ENCODE data around the gene RWDD4. TPM values are rescaled to one million over a fixed set of nuclear protein-coding genes. Genes with fewer than 3 reads are reported as not detected.

RWDD4 gene
- total and polyA plus RNA-seq, 9 of the 15 experiments (the other 6 are each of a cell fraction or from before 2014, with no cell fraction given): 8.4 to 32.5 (median 24.2) TPM

DNA sequence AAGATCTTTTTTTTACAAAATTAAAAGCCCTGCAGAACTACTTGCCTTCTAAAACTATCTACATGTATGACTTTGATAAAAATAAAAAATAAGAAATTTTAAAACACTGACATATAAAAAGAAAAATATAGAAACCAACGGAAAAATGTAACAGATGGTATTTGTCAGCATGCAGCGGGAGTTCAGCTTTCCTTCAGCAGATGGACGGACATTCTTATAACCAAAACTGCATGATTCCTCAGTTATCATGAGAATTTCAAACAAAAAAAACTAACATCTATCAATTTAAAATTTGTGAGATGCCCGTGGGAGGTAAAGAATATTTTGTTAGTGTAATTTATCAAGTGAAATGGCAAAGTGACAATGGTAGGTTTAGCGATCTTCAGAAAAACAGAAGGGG lies 23.2 kb downstream of the RWDD4 start:
- no peak overlapping the region for H2AFZ ChIP-seq (ENCODE audit: low read depth, low read length)
- FAIRE-seq: no peak
- H4K20me1 ChIP-seq (replicated peaks; ENCODE audit: control insufficient read depth, insufficient read depth, low read length): no peaks in the 10 kb centered on the region
- in situ Hi-C loops (cut with MboI) (no loop called here), intact Hi-C loops (cut with micrococcal nuclease) (no loop called here)
- H3K4me3 ChIP-seq: no peak overlapping the region
- peaks cover 5 to 6% of the 10 kb centered on the region in 2 experiments; a peak in 3 of 5 replicates for H3K4me1 ChIP-seq (replicated peaks in 1 of 2; ENCODE audit: control insufficient read depth in 2 of 2, insufficient read depth in 2 of 2, low read length in 2 of 2)
- H3K27ac ChIP-seq (ENCODE audit: extremely low read depth, low read depth, low read length): no peak overlapping the region
- 56% methylated on average over 5 of the region's 5 CpGs for WGBS (ENCODE audit: insufficient coverage, low coverage, missing lambda C conversion rate)
- no TSS peak for BruUV-seq (replicated peaks)
- H3K4me2 ChIP-seq (ENCODE audit: insufficient read depth, low read length): no peak overlapping the region
- POLR2A ChIA-PET: no interaction called here
- no peak for ATAC-seq
- no peak overlapping the region for H3K9ac ChIP-seq (ENCODE audit: insufficient read depth in 1 of 2, low read depth in 2 of 2, low read length in 2 of 2)
- DNase-seq (ENCODE audit: extremely low read depth in 1 of 4, low spot score in 3 of 4): no peak
- no peaks in the 10 kb centered on the region for H3K79me2 ChIP-seq (ENCODE audit: control insufficient read depth, insufficient read depth, low read length)
- no peaks in the 10 kb centered on the region for H3K27me3 ChIP-seq (ENCODE audit: control insufficient read depth in 2 of 2, insufficient read depth in 2 of 2, low read length in 2 of 2)
- no peaks in the 10 kb centered on the region for H3K9me3 ChIP-seq (replicated peaks; ENCODE audit: control insufficient read depth, insufficient read depth, low read depth, low read length)
- H3K36me3 ChIP-seq (ENCODE audit: control insufficient read depth, insufficient read depth, low read length): no peaks in the 10 kb centered on the region
- H3K9me1 ChIP-seq (ENCODE audit: control insufficient read depth, insufficient read depth, low read length): peaks cover 4% of the 10 kb centered on the region
- CTCF ChIA-PET (ENCODE audit: low intra/inter-chr PET ratio): no interaction called here
- TF ChIP-seq STAG1 (CRISPR knock-in tag; IDR thresholded peaks at IDR 0.05; ENCODE audit: borderline replicate concordance): no peak
- no peak for TF ChIP-seq LARP7 (IDR thresholded peaks at IDR 0.05)
- TF ChIP-seq, protein P1, sequence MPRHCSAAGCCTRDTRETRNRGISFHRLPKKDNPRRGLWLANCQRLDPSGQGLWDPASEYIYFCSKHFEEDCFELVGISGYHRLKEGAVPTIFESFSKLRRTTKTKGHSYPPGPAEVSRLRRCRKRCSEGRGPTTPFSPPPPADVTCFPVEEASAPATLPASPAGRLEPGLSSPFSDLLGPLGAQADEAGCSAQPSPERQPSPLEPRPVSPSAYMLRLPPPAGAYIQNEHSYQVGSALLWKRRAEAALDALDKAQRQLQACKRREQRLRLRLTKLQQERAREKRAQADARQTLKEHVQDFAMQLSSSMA (CRISPR knock-in tag; IDR thresholded peaks at IDR 0.05): no peak
- no peak for TF ChIP-seq HDGF (IDR thresholded peaks at IDR 0.05)
- no peak for TF ChIP-seq TEAD4 (IDR thresholded peaks at IDR 0.05; ENCODE audit: low read length)
- TF ChIP-seq TEAD4 (CRISPR knock-in tag; IDR thresholded peaks at IDR 0.05; ENCODE audit: borderline replicate concordance): no peak
- TF ChIP-seq, protein P2, sequence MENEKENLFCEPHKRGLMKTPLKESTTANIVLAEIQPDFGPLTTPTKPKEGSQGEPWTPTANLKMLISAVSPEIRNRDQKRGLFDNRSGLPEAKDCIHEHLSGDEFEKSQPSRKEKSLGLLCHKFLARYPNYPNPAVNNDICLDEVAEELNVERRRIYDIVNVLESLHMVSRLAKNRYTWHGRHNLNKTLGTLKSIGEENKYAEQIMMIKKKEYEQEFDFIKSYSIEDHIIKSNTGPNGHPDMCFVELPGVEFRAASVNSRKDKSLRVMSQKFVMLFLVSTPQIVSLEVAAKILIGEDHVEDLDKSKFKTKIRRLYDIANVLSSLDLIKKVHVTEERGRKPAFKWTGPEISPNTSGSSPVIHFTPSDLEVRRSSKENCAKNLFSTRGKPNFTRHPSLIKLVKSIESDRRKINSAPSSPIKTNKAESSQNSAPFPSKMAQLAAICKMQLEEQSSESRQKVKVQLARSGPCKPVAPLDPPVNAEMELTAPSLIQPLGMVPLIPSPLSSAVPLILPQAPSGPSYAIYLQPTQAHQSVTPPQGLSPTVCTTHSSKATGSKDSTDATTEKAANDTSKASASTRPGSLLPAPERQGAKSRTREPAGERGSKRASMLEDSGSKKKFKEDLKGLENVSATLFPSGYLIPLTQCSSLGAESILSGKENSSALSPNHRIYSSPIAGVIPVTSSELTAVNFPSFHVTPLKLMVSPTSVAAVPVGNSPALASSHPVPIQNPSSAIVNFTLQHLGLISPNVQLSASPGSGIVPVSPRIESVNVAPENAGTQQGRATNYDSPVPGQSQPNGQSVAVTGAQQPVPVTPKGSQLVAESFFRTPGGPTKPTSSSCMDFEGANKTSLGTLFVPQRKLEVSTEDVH (IDR thresholded peaks at IDR 0.05; ENCODE audit: low read depth, partially characterized antibody): no peak
- TF ChIP-seq ZNF77 (CRISPR knock-in tag; IDR thresholded peaks at IDR 0.05): no peak
- no peak for TF ChIP-seq NRF1 (conservative IDR thresholded peaks at IDR 0.05 in 1 of 2, IDR thresholded peaks at IDR 0.05 in 1 of 2)
- no peak for TF ChIP-seq NBN (IDR thresholded peaks at IDR 0.05; ENCODE audit: low read depth)
- no peak for TF ChIP-seq ZNF79 (CRISPR knock-in tag; IDR thresholded peaks at IDR 0.05; ENCODE audit: low read depth)
- no peak for TF ChIP-seq ZKSCAN8 (CRISPR knock-in tag; IDR thresholded peaks at IDR 0.05)
- no peak for TF ChIP-seq PML (IDR thresholded peaks at IDR 0.05; ENCODE audit: low read length)
- TF ChIP-seq BRCA1 (IDR thresholded peaks at IDR 0.05): no peak
- TF ChIP-seq BRCA1 (CRISPR knock-in tag; IDR thresholded peaks at IDR 0.05): no peak
- no peak for TF ChIP-seq KAT7 (CRISPR knock-in tag; IDR thresholded peaks at IDR 0.05; ENCODE audit: borderline replicate concordance)
- TF ChIP-seq, protein P3, sequence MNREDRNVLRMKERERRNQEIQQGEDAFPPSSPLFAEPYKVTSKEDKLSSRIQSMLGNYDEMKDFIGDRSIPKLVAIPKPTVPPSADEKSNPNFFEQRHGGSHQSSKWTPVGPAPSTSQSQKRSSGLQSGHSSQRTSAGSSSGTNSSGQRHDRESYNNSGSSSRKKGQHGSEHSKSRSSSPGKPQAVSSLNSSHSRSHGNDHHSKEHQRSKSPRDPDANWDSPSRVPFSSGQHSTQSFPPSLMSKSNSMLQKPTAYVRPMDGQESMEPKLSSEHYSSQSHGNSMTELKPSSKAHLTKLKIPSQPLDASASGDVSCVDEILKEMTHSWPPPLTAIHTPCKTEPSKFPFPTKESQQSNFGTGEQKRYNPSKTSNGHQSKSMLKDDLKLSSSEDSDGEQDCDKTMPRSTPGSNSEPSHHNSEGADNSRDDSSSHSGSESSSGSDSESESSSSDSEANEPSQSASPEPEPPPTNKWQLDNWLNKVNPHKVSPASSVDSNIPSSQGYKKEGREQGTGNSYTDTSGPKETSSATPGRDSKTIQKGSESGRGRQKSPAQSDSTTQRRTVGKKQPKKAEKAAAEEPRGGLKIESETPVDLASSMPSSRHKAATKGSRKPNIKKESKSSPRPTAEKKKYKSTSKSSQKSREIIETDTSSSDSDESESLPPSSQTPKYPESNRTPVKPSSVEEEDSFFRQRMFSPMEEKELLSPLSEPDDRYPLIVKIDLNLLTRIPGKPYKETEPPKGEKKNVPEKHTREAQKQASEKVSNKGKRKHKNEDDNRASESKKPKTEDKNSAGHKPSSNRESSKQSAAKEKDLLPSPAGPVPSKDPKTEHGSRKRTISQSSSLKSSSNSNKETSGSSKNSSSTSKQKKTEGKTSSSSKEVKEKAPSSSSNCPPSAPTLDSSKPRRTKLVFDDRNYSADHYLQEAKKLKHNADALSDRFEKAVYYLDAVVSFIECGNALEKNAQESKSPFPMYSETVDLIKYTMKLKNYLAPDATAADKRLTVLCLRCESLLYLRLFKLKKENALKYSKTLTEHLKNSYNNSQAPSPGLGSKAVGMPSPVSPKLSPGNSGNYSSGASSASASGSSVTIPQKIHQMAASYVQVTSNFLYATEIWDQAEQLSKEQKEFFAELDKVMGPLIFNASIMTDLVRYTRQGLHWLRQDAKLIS (CRISPR knock-in tag; IDR thresholded peaks at IDR 0.05): no peak
- TF ChIP-seq POLR2G (IDR thresholded peaks at IDR 0.05; ENCODE audit: low read depth, low read length): no peak
